HG03558 (cell line): Measurements from ENCODE around the gene DUSP16.

Experiments used
- ATAC-seq: cut with Tn5 transposase; IDR thresholded peaks from one replicate; pipeline ENCODE4 v1.9.1; 2021; ENCODE audit warnings: moderate number of reproducible peaks; ENCODE audit not compliant: unreplicated experiment; ENCODE audit errors: extremely low read depth

Gene DUSP16

GRCh38 chr12:12449533-12450025, 113.1 kb downstream of the DUSP16 start:
- no peak for ATAC-seq

DNA sequence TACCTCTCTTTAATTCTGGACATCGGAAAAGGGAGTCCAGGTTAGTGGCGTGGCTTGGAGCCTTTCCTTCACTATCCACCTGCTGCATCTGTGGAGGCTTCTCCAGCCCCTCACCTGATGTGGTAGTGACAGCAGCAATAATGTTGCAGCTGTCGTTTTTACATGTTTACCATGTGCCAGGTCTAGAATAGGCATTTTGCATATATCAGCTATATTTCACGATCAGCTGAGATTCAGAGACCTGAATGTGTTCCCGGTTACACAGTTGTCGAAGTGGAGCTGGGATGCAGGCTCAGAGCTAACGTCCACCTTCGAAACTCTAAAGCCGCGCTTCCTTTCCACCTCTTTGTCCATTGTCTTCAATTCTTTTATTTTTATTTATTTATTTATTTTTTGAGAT, 114.8 kb downstream of the DUSP16 start:
- ATAC-seq = no peak

GRCh38 chr12:12447236-12447635, 115.4 kb downstream of the DUSP16 start:
- no peak for ATAC-seq

DNA sequence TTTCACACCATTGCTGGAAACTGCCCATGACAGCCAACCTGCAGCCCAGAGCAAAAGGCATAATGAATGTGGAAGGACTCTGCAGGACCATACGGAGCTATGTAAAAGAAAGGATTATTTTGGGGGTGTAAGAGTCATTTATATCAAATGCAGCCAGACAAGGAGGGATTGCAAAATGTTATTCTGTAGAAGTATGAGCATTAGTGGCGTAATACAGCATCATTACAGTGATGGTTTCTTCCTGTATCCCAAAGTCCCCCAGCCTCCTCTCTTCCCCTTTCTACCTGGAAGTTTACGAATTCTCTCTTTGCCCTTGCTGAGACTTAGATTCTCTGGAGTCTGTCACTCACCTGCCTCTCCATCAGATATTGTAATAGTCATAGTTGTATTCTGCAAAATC, 115.9 kb downstream of the DUSP16 start:
- ATAC-seq = no peak

GRCh38 chr12:12445882-12446181, 116.8 kb downstream of the DUSP16 start:
- ATAC-seq = no peak

DNA sequence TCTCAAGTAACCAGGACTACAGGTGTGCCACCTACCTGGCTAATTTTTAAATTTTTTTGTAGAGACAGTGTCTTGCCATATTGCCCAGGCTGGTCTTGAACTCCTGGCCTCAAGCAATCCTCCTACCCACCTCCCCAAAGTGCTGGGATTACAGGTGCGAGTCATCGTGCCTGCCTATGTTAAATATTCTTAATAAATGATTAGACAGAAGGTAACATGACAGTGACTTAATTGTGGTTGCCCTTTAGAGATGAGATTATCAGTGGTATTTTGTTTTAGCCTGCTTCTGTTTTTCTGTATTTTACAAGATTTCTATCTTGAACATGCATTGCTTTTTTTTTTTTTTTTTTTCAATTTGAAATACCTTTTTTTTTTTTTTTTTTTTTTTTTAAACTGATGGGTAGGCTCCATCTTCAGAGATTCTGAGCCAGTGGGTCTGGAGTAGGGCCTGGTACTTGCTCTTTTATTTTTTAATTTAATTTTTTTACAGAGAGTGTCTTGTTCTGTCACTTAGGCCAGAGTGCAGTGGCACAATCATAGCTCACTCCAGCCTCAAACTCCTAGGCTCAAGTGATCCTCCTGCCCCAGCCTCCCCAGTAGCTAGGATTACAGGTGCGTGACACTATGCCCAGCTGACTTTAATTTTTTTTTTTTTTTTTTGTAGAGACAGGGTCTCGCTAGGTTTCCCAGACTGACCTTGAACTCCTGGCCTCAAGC, 117.3 kb downstream of the DUSP16 start:
- no peak for ATAC-seq

- no peak for ATAC-seq
Measured at GRCh38 chr12:12443431-12443878, 119.2 kb downstream of the DUSP16 start.

DNA sequence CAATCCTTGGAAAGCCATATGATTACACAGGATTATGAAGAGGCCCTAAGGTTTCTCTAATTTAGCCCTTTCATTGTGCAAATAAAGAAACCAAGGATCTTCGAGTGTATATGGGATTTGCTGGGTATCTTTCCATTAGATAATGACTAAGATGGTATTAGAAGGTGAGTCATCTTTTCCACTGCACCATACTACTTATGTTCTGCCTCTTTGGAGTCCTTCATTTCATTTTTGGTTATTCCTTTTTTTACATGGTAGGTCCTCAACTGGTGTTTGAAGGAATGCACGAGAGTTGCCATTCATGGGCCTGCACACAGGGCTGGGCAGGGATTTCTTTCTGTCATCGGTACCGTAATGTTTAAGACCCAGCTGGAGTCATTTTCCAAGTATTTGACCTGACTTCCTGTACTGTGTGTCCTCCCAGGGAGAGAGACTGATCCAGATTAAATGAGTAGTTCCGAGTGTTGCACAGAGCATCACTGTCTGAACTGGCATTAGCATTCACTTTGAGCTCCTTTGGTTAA, 120.1 kb downstream of the DUSP16 start:
- ATAC-seq = no peak

DNA sequence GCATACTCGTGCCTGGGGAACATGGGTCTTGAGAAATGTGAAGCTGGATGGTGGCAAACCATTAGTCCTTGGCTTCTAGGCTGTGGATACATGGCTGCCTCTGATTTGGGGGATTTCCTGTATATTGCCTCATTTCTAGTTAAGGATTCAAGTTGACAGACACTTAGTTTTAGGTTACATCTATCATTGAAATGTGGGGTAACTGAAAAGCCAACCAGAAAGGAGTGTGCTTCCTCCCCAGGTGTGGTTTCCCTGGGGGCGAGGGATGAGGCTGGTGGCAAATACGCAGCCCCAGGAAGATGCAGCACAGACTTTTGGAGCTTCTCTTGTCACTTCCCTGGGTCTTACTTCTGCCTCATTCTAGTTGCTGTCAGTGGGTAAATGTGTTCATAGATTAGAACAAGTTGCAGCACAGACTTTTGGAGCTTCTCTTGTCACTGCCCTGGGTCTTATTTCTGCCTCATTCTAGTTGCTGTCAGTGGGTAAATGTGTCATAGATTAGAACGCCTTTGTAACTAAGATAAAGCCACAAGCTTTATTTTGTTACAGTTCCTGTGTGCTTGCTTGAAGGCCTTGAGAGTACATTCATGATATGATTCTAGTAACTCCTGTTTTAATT, 120.7 kb downstream of the DUSP16 start:
- no peak for ATAC-seq

DNA sequence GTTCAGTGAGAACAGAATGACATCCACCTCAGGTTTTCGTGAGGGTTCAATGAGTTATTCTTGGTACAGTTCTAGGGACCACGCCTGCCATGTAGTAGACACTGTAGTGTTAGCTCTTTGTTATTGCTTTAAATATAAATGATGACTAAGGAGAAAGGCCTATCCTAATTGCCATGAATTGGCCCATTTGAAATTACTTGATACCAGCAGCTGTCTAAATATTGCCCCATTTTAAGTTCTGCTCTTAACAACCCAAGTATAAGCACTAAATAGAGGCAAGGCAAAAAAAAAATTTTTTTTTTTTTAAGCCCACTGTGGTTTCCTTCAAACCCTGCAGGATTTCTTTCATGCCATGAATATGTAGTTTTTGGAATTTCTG, 121.2 kb downstream of the DUSP16 start:
- no peak for ATAC-seq

GRCh38 chr12:12440784-12441428, 121.8 kb downstream of the DUSP16 start:
- ATAC-seq = no peak

DNA sequence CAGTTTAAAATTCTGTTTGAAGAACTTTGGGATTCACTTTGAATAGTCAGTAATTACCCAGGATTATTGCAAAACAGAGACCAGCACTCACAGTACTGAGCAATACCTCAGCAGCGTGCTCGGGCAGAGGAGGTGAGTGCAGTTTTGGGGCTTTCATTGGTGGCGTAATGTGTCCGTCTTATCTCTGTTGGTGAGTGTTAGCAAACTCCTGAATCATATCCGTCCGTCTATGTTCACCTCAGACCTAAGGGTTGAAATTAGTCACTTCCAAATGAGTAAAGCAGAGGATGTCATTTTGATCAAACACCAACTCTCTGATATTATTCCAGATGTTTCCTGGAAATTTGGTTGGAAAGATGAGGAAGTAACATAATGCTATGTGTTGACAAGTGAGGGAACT, 123.0 kb downstream of the DUSP16 start:
- no peak for ATAC-seq

- no peak for ATAC-seq
Measured at GRCh38 chr12:12436831-12437345, 125.8 kb downstream of the DUSP16 start.

GRCh38 chr12:12433203-12433731, 129.4 kb downstream of the DUSP16 start:
- no peak for ATAC-seq

- ATAC-seq = no peak
Measured at GRCh38 chr12:12432364-12432763, 130.3 kb downstream of the DUSP16 start.

- ATAC-seq = no peak
Measured at GRCh38 chr12:12428961-12429657, 133.6 kb downstream of the DUSP16 start.

DNA sequence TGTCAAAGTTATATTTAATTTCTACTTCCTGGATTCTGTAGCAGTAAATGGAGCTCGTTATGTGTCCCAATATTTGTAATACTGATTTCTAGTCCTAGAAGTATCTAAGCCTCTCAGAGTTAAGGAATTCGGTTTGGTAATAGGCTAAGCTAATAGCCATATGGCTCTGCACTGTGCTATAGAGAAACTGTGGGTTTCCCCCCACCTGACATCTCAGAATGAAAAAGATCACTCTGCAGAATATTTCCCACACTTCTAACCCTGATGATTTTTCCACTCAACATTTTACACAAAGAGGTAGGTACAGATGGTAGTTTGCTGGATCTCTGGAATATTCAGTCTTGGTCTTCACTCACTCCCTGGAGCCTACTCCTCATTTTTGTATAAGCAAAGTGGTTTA, 134.6 kb downstream of the DUSP16 start:
- ATAC-seq = no peak

GRCh38 chr12:12427568-12427967, 135.1 kb downstream of the DUSP16 start:
- no peak for ATAC-seq

DNA sequence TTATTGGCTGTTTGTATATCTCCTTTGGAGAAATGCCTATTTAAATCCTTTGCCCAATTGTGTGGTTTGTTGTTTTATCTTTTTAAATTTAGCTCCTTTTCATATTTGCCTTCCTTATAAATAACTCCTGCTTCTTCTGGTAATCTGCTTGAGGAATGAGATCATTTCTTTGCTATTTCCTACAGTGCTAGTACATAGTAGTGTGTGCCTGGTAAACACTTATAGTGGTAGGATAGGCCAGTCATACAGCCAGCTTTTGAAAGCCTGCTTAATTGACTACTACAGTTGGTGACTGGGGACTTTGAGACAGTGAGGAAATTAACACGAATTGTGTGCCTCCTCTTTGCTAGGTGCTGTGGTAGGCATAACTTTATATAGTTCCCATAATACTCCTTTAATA, 137.0 kb downstream of the DUSP16 start:
- ATAC-seq = no peak

- no peak for ATAC-seq
Measured at GRCh38 chr12:12425001-12425400, 137.7 kb downstream of the DUSP16 start.
